Measurements from ENCODE around the gene MAPK7.

DNA sequence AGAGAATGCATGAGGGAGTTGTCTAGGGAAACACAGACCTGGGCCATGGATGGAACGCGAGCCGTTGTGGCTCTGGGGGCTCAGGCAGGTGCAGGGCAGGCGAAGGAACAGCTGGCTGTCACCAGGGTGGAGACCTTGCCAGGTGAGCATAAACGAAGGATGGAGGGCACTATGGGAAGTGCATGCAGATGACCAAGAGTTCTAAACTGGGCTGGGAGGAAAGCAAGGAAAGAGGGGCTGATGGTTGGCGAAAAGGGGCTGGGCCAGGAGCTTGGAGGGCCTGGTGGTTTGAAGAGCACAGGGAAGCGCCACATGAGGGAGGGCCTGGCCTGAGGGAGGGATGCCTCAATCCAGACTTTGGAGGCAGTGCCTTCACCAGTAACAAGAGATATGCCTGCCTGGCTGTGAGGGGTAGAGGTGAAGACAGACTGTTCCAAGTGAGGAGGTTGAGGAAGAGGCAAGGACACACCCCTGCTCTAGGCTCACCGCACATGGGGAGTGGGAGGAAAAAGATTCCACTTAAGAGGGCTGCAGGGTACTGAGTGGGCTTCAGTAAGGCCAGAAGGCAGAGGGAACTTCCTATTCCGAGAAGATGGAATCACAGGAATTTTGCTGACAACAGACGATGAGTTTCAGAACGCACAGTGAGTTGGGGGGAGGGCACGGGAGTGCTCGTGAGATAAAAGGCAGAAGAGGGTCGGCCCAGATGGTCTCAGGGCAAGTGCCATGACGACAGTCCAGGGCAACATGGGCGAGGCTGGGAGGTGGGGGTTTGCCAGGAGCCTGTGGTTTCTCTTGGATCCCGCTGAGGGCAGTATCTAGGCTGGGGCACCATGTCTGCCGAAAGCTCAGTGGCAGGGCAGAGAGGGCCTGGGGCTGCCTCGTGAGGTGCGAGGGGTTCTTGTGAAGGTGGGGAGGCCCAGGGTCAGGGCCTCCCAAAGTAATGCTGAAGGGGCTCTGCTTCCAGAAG is 36.4 kb upstream of the MAPK7 start:
- TF ChIP-seq GATA2 (IDR thresholded peaks at IDR 0.05; ENCODE audit: low read depth, low read length), result no peak
- TF ChIP-seq GATA3 (IDR thresholded peaks at IDR 0.05; ENCODE audit: low read depth, low read length), result no peak
